Keratinocyte (primary cell): ENCODE results near the gene TEKT3.

Source experiments
- EZH2 ChIP-seq: IDR thresholded peaks from one replicate; pipeline ENCODE4 v1.6.1; 2012; ENCODE audit warnings: inconsistent platforms, mild to moderate bottlenecking, low read length, moderate library complexity
- TF ChIP-seq, protein P1 (sequence below), 3 experiments: IDR thresholded peaks in 1 of 3; conservative IDR thresholded peaks in 1 of 3; optimal IDR thresholded peaks in 1 of 3; 2 replicates in 2 of 3; 3 replicates in 1 of 3; pipeline versions ENCODE3 to v1.5.1; 2011; ENCODE audit warnings: low read length in 3 of 3, mild to moderate bottlenecking in 3 of 3, moderate library complexity in 2 of 3, control low read depth in 1 of 3, inconsistent platforms in 1 of 3; ENCODE audit not compliant: insufficient read depth in 2 of 3; ENCODE audit errors: extremely low read depth in 1 of 3

DNA sequence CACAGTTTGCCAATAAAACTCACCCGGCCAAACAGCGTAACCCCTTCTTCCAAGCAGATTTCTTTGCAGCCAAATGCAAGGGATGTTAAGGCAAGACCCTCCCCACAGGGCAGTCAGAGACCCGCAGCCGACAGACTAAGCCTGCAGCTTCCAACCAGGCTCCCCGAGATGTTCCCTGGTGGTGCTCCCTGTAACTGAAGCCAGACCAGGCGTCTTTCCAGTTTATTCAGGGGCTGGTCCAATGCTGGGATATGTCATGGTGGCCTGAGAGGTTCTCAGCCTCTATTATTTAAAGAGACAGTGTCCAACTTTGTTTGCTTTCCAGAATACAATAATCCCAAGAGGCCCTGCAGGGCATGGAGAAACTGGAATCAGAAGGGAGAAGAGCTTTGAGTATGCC is 76.3 kb downstream of the TEKT3 start, which contains the start of gene PMP22:
- TF ChIP-seq, protein P1, sequence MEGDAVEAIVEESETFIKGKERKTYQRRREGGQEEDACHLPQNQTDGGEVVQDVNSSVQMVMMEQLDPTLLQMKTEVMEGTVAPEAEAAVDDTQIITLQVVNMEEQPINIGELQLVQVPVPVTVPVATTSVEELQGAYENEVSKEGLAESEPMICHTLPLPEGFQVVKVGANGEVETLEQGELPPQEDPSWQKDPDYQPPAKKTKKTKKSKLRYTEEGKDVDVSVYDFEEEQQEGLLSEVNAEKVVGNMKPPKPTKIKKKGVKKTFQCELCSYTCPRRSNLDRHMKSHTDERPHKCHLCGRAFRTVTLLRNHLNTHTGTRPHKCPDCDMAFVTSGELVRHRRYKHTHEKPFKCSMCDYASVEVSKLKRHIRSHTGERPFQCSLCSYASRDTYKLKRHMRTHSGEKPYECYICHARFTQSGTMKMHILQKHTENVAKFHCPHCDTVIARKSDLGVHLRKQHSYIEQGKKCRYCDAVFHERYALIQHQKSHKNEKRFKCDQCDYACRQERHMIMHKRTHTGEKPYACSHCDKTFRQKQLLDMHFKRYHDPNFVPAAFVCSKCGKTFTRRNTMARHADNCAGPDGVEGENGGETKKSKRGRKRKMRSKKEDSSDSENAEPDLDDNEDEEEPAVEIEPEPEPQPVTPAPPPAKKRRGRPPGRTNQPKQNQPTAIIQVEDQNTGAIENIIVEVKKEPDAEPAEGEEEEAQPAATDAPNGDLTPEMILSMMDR (optimal IDR thresholded peaks at IDR 0.05 in 1 of 3, IDR thresholded peaks at IDR 0.05 in 1 of 3, conservative IDR thresholded peaks at IDR 0.05 in 1 of 3; ENCODE audit: extremely low read depth in 1 of 3, insufficient read depth in 2 of 3, low read length in 3 of 3), result no peak
- TF ChIP-seq EZH2, result no peak
